ENCODE results near the gene HAUS7.
"Not testable (repeated sequence)": the region's sequence is repeated elsewhere in the genome, so short reads cannot be mapped to it uniquely, and the experiment has no call there.

Gene HAUS7

DNA sequence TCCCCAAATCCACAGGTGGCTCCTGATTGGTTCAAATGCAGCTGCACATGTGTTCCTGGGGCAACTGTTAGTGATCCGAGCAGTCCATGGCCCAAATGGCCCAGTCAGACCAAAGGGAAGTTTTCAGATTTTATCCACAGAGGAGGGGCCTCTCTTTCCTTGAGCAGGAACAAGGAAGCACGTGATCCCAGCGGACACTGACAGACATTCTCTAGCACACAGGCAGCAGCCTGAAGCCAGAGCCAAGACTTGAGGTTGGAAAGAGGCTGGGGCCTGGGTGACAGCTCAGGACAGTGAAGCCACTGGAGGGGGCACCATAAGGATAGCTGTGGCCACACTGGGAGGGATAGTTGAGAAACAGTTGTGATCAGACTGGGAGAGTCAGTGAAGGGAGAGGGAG is 62.6 kb downstream of the HAUS7 start:
- no peak for DNase-seq

DNA sequence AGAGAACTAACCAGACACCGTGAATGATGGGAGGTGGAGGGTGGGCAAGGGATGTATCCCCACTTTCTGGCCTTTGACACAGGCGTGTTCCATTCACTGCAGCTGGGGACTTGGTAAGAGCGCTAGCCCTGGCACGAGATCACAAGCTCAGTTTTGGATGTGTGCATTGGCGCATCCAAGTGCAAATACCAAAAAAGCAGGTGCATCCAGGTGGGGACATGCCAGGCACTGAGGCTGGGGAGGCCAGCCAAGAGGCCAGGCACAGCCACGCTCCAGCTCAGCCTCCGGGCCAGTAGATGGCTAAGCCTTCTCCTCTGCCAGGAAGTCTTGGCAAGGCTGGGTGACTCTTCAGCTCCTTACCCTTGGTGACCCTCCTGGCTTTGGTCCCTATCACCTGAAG is 63.5 kb downstream of the HAUS7 start:
- DNase-seq, result no peak

DNA sequence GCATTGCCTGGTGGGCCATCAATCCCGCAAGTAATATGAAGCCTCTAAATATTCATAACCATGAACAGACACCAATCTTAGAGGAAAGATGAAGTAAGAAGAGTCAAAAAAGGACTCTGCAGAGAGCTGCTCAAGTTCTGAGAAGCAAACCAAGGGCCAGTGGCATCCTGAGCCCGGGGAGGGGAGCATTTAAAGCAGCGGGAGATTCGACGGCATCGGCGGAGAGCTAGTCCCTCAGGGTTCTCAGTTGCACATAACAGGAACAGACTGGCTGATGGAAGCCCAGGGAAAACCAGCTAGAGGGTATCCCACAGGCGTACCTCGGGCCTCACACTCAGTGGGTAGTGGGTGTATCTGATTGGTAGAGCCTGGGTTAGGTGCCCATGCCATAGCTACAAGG is 64.4 kb downstream of the HAUS7 start:
- no peak for DNase-seq

DNA sequence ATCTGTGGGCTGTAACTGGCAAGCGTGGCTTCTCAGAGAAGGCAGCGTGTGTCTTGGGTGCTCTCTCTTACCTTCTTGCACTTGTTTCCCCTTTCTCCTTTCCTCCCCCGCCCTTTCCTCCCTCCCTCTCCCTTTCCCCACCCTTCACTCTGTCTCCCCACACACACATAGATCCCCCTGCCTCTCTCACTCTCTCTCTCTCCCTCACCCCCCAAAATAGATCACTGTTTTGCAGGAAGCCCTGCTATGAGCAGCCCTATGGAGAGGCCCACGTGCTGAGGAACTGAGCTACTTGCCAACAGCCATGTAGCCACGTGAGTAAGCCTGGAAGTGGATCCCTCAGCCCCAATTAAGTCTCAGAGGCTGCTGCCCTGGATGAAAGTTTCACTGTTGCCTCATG is 65.0 kb downstream of the HAUS7 start:
- no peak for DNase-seq

DNA sequence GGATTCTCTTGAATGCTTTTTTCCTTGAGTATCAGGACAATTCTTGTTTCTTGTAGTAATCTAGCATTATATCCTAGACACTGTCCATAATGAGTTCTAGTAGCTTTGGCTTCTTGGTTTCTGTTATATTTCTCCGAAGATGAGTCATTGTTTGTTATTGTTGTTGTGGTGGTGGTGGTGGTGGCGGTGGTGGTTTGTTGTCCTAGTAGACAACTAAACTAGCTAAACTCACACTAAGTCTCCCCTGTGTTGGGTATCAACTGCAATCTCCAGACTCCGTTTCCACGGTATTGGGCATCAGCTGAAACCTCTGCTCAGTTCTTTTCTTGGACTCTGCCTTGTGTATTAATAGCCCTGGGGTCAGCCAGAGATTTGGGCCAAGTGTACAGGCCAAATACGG is 66.0 kb downstream of the HAUS7 start:
- not testable (repeated sequence) for DNase-seq

DNA sequence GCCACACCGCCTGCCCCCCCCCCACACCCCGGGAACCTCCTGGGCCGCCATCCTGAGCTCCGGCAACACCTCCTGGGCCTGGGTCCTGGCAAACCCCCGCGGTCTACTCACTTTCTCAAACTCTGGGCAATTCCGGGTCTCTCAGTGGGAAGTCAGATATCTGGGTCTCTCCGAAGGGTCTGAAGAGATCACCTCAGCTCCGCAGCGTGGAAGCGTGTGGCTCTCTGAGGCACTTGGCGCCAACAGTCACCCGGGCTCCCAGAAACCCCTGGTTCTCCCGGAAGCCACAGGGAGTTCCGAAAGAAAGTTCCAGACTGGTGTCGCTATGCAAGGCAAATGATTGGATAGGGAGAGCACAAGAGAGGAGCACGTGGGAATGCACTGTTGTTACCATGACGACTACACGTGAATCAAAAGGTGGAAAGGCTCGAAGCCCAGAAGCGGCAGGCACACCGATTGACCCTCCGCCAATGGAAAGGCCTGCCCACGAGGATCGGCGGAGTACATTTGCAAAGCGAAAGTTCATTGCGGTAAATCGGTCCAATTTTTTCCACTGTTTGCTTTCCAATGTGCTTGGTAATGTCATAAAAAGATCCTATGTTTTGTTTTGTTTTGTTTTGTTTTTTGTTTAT is 69.1 kb downstream of the HAUS7 start, which contains the start of gene PNMA6E:
TSS of gene PNMA6E (minus strand) at position 218 of the 632 bp plus-strand sequence. CDS start 2,501 bp downstream, outside the sequence.
- DNase-seq, result no peak

DNA sequence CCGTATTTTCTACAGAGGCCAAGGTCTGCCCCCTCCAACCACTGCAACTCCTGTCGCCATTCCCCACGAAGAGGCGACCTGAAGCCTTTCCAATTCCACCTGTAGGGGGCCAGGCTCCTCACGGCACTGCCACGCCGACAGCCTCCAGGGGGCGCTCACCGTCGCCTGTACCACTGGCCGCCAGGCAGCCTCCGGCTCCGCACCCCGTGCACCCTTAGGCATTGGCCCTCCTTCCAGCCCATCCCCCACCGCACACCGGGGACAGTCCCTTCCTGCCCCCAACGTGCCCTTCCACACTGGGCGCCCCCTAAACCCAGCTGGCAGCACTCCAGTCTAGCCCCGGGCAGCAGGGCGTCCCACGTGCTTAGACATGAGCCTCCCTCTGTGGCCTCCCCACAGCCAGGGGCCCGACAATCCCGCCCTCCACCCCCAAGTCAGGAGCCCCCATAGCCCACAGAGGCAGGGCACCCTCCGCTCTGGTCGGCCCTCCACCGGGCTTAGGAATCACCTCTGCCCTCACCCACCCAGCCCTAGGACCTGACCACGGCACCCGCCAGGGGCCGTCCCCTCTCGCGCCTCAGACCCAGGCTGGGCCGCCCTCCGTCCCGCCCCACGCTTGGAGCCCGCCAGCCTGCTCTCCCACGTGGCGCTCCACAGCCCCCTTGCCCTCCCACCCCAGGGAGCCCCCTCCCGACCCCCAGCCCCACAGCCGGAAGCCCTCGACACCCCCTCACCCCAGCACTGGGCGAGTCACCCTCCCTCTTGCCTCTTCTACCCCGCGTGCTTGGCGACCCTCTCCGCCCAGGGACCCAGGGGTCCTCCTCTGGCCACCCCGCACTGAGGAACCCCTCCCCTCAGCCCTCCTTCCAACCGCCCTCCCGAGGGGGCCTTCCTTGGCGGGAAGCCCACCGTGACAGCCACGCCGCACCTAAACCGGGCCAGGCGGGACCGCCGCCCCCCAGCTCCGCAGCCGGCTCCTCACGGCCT is 69.9 kb downstream of the HAUS7 start:
- peak; percentile 61 for DNase-seq

DNA sequence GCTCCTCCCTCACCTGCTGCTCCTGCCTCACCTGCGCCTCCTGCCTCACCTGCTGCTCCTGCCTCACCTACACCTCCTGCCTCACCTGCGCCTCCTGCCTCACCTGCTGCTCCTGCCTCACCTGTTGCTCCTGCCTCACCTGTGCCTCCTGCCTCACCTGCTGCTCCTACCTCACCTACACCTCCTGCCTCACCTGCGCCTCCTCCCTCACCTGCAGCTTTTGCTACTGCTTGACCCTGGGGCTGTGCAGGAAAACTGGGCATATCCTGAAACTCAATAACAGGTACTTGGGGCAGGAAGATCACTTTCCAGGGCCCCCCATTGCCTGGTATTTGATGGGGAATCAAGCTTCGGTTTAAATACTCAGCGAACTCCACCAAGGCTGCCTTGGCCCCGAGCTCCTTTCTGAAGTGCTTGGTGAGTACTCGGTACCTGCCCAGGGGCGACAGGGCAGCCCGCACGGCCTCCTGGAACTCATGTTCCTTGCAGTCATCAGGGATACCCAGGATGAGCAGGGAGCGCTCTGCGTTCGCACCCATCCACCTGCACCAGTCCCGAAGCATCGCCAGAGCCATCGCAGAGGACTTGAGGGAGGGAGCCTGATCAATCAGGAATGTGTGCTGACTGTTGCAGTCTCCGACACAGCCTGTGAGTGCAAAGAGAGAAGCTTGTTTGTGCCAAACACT is 72.0 kb downstream of the HAUS7 start:
- DNase-seq, result no peak

All from CD4-positive, alpha-beta T cell treated with Interleukin-17A for 4 hours (primary cell).